NCI-H774 (cell line): ENCODE results near the gene ARHGDIG.

Experiments
- DNase-seq: peaks from one replicate; lab custom pipeline; 2025; lab: John Stamatoyannopoulos, UW

The ARHGDIG gene

DNA sequence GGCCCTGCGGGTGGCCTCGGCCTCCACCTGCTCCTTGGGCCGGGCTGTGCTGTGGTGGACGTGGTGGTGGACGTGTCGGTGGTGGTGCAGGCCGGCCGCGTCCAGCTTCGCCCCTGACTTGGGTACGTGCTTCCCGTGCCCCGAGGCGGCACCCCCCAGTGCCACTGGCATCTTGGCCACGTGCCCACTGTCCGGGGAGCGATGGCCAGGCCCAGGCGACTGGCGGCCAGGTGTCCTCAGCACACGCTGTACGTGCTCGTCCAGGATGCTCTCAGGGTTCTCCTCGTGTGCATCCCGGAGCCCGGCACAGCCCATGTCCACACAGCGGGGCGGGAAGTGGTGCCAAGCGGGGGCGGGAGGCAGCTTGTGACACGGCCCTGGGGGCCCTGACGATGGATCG is 17.4 kb downstream of the ARHGDIG start:
- no peak for DNase-seq

DNA sequence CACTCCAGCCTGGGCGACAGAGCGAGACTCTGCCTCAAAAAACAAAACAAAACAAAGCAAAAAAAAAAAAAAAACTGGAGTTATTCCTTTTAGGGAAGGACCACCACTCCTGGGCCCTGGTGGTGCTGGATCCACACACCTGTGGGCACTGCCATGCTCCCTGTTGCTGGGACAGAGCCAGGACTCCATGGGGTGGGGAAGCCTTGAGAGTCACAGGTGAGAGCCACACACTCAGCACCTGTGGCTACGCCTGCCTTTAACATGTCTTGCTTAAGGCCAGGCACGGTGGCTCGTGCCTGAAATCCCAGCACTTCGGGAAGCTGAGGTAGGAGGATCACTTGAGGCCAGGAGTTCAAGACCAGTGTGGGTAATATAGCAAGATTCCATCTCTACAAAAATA is 20.8 kb downstream of the ARHGDIG start:
- DNase-seq: no peak

DNA sequence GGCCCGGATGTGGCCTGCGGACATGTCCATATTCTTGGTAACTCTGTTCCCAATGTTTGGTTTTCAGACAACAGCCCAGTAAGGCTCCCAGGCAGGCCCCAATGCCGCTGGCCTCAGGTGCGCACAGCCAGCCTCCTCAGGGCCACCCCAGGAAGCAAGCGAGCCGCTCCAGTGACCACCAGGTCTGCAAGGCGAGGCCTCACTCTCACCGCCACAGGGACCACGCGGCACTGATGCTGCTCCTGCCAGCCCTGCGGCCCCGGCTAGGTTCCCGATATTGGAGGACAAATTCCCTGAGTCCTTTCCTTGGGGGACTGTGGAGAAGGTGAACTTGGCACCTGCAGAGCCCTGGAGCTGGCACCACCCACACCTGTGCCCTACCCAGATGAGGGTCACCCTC is 21.6 kb downstream of the ARHGDIG start:
- no peak for DNase-seq

DNA sequence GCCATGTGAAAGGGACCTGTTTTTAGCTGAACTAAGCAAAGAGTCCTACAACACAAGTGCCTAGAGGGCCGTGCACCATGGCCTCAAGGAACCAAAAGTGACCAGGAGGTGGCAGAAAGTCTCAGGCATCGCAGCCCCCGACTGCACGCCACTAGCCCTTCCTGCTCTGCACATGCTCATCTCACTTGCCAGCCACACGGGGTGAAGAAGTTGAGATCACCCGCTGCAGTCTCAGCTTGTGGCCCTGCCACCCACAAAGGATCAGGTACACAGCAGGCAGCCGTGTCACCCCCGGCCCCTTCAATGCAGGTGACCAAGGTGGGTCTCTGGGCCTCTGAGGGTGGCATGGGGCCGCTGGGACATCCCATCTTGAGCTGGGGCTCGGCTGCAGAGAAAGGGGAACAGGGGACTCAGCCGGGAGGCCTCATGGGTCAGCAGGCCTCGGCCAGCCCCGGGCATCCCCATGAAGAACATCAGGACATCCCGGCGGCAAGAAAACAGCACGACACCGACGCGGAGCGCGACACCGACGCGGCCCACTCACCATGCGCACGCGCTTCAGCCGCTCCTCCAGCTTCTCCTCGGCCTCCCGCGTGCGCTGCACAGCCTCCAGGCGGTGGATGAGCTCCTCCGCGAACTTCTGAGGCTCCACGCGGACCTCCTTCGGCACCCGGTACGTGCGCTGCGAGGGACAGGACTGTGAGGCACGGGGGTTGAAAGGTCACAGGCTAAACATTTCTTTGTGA is 23.5 kb downstream of the ARHGDIG start:
- no peak for DNase-seq

DNA sequence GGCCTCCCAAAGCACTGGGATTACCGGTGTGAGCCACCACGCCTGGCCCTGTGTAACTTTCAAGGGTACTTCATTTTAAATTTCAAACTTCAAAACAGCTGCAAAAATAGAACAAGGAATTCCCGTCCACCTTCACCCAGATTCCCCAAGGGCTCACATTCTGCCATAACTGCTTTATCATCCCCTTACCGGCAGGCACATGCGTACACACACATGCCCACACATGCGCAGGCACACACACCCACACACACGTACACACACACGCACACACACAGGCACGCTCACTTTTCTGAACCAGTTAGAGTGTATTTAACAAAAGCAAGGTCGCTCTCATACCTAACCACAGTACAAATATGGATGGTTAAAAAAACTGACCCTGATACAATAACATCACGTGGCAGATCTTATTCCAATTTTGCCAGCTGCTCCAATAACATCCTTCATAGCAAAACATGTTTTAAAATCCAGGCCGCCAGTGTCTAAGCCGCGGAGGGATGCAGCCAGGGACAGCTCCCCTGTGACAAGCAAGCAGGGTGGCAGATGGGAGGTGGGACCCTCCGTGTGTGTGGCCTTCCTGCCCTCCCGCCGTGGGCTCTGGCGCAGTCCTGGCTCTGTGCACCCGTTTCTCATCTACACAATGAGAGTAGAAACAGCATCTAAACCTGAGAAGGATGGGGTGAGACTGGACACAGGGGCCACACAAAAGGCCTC is 25.7 kb downstream of the ARHGDIG start:
- DNase-seq: no peak

DNA sequence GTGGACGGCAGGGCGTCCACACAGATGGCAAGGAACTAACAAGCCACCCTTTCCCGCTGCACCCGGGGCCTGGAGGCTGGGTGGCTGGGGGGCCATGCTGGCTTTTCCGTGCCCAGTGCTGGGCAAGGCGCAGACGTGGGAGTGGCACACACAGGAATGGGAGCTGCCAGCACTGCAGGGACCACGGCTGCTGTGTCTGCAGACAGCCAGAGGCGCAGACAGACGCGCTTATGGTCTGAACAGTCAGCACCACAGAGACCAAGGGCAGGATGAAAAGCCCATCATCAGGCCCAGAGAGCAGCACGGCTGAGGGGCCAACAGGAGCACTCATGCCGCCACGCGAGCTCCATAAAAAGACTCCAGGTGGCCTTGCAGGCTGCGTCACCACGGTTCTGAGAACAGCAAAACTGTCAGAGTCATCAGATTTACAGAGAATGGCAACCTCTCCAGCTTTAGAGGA is 26.6 kb downstream of the ARHGDIG start:
- no peak for DNase-seq

DNA sequence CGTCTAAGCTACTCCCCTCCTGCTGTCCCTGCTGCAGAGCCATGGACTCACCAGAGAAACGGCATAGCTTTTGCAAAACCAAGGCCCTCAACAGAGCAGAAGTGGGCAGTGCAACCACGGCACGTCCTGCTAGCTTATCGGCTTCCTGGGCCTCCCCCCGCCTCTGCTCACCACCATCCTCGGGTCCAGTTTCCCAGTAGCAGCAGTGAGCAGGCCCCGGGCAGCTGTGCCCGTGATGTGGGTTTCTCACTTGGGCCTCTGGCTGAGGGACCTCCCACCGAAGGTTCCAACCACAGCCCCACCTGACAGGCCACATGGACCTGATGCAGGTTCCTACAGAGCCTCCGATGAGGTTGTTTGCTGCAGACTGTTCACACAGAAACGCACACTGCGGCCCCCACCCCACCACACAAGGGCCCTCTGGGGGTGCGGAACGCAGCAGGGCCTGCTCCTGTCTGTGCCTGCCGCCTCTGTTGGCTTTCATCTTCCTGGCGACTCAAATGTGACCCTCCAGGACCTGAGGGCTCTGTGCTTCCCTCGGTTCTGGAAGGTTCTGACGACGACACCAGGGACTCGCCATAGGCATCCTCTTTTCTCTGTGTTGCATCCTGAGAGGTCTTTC is 27.4 kb downstream of the ARHGDIG start:
- no peak for DNase-seq

DNA sequence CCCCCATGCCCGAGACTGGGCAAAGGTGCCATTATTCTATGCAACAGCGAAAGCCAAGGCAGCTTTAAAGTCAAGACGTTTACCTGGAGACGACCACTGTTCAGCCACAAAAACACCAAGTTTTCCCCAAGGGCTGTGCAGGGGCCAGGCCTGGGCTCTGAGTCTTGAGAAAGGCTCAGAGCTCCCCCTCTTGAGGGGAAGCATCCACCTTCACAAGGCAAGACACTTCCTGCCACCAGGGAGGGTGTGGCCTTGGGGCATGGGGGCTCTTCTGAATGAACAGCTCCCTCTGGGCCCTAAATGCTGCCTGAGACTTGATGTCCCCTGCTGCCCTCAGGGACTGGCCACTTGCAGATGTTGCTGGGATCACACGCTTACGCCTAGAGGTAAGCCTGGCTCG is 29.1 kb downstream of the ARHGDIG start:
- DNase-seq: no peak

DNA sequence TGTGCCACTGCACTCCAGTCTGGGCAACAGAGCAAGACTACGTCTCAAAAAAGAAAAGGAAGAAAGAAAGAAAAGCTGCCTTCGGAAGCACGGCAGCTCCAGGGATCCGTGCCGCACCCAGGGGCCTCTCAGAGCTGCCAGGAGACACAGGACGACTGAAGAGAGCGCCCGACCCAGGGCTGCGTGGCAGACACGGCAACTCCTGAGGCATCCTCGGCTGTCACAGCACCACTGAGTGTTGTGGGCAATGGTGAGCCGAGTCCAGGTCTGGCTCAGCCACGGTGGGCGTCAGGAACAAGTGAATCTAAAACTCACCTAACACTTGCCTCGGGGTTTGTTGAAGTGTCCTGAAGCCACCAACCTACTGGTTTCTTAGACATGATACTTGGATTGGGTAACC is 31.3 kb downstream of the ARHGDIG start:
- no peak for DNase-seq

DNA sequence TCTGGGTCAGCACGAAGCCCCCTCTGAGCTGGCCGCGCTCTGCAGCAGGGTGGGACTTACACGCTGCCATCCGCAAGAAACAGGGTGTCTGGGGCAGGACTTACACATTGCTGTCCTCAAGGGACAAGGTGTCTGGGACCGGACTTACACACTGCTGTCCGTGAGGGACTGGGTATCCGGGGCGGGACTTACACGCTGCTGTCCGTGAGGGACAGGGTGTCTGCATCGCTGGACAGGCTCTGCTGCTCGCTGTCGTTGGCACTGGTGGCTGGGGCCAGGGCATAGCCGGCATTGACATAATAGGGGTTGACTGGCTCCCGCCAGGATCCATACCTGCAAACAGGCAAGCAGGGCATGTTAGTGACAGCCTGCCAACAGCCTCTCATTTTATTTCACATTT is 34.0 kb downstream of the ARHGDIG start:
- DNase-seq: no peak

DNA sequence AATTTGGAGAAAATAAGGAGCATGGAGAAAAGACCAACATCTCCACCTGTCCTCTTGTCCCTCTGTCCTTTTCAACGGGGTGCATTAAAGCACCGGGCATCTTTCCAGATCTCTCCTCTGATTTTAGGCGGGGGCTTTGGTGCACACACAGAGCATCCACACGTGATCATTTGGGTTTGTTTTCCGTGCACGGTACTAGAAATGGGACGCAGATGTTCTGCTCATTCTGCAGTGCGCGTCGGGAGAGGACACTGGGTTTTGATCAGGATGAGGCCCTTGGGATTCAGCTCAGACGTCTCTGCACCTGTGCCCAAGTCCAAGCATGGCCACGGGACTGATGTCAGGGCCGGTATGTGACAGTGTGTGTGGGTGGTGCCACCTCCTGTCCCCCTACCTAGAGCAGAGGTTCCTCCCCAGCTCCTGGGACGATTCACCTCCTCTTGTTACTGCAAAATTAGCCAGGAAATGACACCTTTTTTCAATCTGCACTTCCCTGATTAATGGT is 34.5 kb downstream of the ARHGDIG start:
- no peak for DNase-seq

DNA sequence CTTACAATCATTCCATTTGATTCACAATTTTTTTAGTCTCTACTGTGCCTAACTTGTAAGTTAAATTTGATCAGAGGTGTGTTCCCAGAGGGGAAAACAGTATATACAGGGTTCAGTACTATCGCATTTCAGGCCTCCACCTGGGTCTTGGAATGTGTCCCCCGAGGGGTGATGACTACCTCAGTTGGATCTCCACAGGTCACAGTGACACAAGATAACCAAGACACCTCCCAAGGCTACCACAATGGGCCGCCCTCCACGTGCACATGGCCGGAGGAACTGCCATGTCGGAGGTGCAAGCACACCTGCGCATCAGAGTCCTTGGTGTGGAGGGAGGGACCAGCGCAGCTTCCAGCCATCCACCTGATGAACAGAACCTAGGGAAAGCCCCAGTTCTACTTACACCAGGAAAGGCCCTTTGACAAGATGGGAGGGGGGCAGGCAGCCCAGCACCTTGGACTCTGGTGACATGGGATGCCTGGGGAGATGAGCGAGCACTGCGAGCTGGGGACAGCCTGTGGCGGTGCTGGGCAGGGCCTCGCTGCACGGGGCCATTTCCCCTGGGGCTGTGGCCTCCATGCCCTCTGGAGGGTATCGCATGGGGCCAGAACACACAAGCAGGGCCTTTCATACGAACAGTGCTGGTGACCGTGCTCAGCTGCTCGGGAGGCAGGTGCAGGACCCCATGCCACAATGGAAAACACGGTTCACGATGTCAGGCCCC is 36.5 kb downstream of the ARHGDIG start:
- DNase-seq: no peak

DNA sequence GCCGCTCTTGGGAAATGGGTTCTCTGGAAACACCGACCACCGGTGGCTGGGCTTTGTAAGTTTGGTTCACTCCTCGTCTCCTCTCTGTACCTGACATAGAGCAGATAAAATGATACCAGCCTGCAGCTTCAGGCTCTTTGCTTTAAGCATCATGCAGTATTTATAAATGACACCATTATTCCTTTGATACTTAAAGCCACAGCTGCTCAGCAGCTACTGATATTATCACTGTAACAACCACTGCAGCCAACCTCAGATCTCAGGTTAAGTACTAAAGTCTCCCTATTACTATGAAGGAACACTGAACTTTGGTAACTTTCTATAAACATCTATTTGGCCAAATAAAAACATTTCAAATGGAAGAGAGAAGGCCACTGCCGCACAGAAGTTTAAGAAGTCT is 37.2 kb downstream of the ARHGDIG start:
- no peak for DNase-seq

DNA sequence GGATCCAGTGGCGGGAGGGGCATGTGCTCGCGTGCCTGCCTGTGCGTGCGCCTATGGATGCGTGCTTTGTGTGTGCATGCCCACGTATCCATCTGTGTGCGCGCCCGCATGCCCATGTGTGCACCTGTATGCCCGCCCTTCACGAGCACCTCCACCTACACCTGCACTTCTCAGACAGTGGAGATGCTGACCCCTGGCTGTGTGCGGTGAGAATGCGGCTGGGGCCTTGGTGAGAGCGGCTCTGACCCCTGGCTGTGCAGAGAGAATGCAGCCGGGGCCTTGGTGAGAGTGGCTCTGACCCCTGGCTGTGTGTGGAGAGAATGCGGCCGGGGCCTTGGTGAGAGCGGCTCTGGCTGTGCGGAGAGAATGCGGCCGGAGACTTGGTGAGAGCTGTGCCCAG is 38.2 kb downstream of the ARHGDIG start:
- DNase-seq: no peak

DNA sequence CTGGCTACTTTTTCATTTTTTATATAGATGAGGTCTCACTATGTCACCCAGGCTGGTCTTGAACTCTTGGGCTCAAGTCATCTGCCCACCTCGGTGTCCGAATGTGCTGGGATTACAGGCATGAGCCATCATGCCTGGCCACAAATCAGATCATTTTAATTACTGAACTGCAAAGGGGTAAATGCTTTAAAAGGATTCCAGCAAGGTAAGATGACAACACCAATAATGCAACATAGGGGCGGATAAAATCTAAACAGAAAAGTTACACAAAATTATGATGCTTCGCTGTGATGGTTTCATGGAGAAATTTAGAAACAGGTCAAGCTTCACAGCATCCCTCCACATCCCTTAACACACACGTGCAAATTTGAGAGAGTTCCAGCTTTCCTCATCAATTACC is 39.8 kb downstream of the ARHGDIG start:
- DNase-seq: no peak

DNA sequence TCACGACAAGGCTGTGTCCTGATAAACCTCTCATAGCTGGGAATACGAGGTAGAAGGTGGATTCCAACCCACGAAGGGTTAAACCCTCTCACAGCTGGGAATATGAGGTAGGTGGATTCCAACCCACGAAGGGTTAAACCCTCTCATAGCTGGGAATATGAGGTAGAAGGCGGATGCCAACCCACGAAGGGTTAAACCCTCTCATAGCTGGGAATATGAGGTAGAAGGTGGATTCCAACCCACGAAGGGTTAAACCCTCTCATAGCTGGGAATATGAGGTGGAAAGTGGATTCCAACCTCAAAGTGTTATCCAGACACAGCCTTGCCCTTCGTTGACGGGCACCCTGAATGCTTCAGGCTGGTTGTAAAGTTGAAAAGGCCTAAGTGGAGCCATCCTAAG is 41.1 kb downstream of the ARHGDIG start:
- no peak for DNase-seq

DNA sequence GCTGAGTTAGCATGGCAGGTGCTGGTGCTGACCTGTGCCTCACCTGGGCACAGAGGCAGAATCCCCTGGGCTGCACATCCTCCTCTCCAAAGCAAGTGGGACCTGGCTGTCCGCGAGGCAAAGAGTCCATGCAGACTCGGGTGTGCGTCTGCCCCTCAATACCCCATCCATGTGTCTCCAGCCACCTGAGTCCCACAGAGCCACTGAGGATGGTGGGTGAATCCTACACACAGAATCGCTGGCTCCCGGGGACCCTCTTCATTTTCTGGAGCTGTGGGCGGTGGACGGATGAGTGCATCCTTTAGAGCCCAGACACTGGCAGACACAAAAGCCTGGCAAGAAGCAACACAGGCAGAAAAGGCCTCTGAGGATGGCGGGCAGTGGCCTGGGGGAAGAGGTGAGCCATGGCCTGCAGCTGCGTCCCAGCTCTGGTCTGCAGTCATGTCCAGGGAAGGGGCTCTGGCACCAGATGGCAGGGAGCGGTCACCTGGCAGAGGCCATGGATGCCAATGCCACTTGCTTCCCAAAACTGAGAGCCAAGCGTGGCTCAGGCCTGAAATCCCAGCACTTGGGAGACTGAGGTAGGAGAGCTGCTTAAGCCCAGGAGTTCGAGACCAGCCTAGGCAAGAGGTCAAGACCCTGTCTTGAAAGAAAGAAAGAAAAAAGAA is 42.2 kb downstream of the ARHGDIG start:
- DNase-seq: no peak

DNA sequence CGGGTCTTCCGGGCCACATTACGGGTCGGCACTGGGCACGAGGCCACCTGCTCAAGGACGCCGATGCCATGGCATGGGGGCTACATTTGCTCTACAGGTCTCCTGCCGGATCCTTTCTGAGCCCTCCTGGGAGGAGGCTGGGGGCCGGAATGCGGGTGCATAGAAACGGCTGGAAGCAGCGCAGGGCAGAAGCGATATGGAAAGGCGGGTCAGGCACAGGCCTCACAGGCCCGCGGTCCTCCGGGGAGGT is 43.7 kb downstream of the ARHGDIG start:
- DNase-seq: no peak

DNA sequence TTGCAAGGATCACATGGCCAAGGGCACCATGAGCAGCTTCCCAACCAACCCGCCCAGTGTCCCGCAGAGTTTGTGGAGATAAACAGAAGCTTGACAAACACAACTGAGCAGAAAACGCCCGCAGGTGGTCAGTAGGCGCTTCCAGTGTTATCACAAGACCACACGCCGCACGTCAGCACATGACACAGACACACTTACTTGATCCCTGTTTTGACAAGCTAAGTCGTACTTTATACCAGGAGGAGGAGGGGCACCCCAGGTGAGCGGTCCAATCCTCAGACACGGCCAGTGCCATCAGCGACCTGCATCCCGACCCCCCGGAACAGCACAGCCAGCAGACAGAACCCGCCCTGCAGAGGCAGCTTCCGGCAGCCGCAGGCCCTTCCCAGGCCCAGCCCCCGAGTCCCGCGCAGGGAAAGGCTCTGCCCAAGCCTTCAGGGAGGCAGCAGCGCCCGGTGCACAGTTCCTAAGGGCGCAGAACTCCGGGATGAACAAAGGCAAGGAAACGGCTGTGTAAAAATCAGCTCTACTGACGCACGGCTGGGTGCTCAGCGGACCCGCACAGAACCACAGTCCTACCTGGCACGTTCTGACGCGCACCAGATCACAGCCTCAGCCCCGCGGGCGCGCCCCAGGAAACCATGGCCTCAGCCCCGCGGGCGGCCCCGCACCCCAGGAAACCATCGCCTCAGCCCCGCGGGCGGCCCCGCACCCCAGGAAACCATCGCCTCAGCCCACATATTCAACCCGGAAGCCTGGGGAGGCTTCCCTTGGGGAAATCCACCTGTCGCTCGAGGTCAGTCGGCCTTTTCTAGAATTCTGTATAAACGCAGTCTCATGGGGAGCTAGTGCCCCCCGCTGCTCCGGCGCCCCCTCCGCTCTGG is 44.3 kb downstream of the ARHGDIG start:
- DNase-seq: no peak

DNA sequence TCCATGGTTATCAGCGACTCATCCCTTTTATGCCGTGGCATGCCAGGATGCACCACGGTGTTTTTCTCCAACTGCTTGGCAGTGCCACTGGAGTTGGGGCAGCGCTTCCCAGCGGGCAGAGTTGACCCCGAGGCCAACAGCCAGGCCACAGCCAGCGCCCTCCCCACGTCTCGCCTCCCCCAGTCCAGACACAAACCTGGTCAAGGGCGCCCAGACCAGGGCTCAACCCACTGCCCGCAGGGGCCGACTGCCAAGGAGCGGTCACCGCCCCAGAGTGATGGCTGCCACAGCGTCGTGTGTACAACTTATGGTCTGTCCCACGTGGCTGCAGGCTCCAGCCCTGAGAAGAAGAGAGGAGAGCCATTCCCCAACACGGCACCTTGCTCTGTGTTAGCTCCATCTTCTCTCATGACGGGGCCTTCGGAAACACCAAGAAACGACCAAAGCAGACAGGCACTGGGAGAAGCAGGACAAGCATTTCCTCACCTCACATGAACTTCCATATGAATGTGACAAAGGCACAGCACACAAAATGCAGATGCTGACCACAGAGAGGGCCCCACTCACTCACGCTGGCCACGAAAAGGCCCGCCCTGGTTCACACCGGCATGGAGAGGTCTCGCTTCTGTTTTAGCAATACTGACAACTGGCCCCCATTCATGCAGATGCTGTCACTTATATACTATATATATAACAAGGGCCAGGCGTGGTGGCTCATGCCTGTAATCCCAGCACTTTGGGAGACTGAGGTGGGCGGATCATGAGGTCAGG is 45.2 kb downstream of the ARHGDIG start:
- no peak for DNase-seq
